B cell (primary cell): ENCODE data around the gene CFAP97D2. TPM values are rescaled to one million over a fixed set of nuclear protein-coding genes. Genes with fewer than 3 reads are reported as not detected.

ENCODE experiments used
- ATAC-seq: fragments of 200-7000 bp; cut with Tn5 transposase; one replicate; pipeline ENCODE4 v1.10.0; 2021; ENCODE audit warnings: low read depth, mild to moderate bottlenecking, moderate number of reproducible peaks, moderate library complexity
- CTCF ChIA-PET: fragments of 350-600 bp; sonication (Branson Sonifier 250); formaldehyde crosslinking; loops from one replicate; lab custom pipeline; 2021; ENCODE audit warnings: antibody characterized with exemption, inconsistent platforms; lab: Charles Lee
- POLR2A ChIA-PET: fragments of 350-600 bp; sonication (Branson Sonifier 250); formaldehyde crosslinking; loops from one replicate; lab custom pipeline; 2021; ENCODE audit warnings: antibody characterized with exemption; lab: Charles Lee
- DNase-seq: peaks from one replicate; pipeline ENCODE4 v3.0.0; 2013
- H2AFZ ChIP-seq: 2 replicates; pipeline ENCODE4 v1.6.1; 2012; ENCODE audit warnings: mild to moderate bottlenecking, low read depth, low read length; ENCODE audit not compliant: insufficient read depth, poor library complexity, severe bottlenecking
- H3K27ac ChIP-seq, 2 donors: 1 replicate in 1 of 2; 2 replicates in 1 of 2; pipeline ENCODE4 v1.5.1; 2012 to 2013; ENCODE audit warnings: low read length in 2 of 2, mild to moderate bottlenecking in 2 of 2, moderate library complexity in 1 of 2
- H3K27me3 ChIP-seq, 4 experiments: fragments of 200-600 bp in 1 of 4; sonication (generic) in 1 of 4; replicated peaks in 1 of 4; 1 replicate in 2 of 4; 2 replicates in 2 of 4; pipeline versions ENCODE4 v1.6.1 to v1.7.0; 2013 to 2016; ENCODE audit warnings: low read length in 3 of 4, mild to moderate bottlenecking in 2 of 4, mixed read lengths in 1 of 4, moderate library complexity in 1 of 4; ENCODE audit not compliant: insufficient read depth in 4 of 4, control insufficient read depth in 3 of 4; ENCODE audit errors: control extremely low read depth in 1 of 4
- H3K36me3 ChIP-seq, 2 experiments: replicated peaks in 1 of 2; 1 replicate in 1 of 2; 2 replicates in 1 of 2; pipeline versions ENCODE4 v1.6.1 to v1.7.1; 2013; ENCODE audit warnings: low read length in 1 of 2; ENCODE audit not compliant: insufficient read depth in 2 of 2, control insufficient read depth in 1 of 2; ENCODE audit errors: control extremely low read depth in 1 of 2, extremely low read depth in 1 of 2
- H3K4me1 ChIP-seq, 2 donors: fragments of 200-600 bp in 1 of 2; sonication (generic) in 1 of 2; 1 replicate in 1 of 2; 2 replicates in 1 of 2; pipeline versions ENCODE4 v1.5.1 to v1.6.1; 2013 to 2017; ENCODE audit warnings: low read length in 2 of 2; ENCODE audit not compliant: control insufficient read depth in 2 of 2, insufficient read depth in 2 of 2
- H3K4me2 ChIP-seq: replicated peaks from 2 replicates; pipeline ENCODE3; 2012; ENCODE audit warnings: mild to moderate bottlenecking, low read depth, low read length; ENCODE audit not compliant: poor library complexity, severe bottlenecking
- H3K4me3 ChIP-seq, 5 experiments: fragments of 200-600 bp in 1 of 5; sonication (generic) in 1 of 5; 1 replicate in 3 of 5; 2 replicates in 2 of 5; pipeline versions ENCODE4 v1.5.1 to v1.7.0; 2011 to 2016; ENCODE audit warnings: low read length in 4 of 5, mild to moderate bottlenecking in 4 of 5, low read depth in 2 of 5, control low read depth in 1 of 5, moderate library complexity in 1 of 5; ENCODE audit not compliant: insufficient read depth in 1 of 5; ENCODE audit errors: control extremely low read depth in 1 of 5, extremely low read depth in 1 of 5
- H3K79me2 ChIP-seq: fragments of 200-600 bp; sonication (generic); one replicate; pipeline ENCODE4 v1.6.0; 2016; ENCODE audit warnings: low read length; ENCODE audit not compliant: control insufficient read depth, insufficient read depth
- H3K9ac ChIP-seq: fragments of 200-600 bp; sonication (generic); 2 replicates; pipeline ENCODE4 v1.6.1; 2017; ENCODE audit warnings: mild to moderate bottlenecking, low read length, moderate library complexity
- H3K9me3 ChIP-seq, 3 donors: one replicate each; pipeline versions ENCODE4 v1.6.1 to v1.7.1; 2013; ENCODE audit warnings: low read length in 2 of 3; ENCODE audit not compliant: control insufficient read depth in 2 of 3, insufficient read depth in 1 of 3; ENCODE audit errors: control extremely low read depth in 1 of 3
- H4K20me1 ChIP-seq: 2 replicates; pipeline ENCODE4 v1.6.0; 2012; ENCODE audit warnings: mild to moderate bottlenecking, low read length; ENCODE audit not compliant: insufficient read depth, control insufficient read depth, poor library complexity, severe bottlenecking
- H3K27ac Mint-ChIP-seq: one replicate; pipeline ENCODE4 v1.8.0; 2021; ENCODE audit warnings: mixed read lengths
- H3K27me3 Mint-ChIP-seq: one replicate; pipeline ENCODE4 v1.8.0; 2021; ENCODE audit warnings: mixed read lengths
- H3K4me1 Mint-ChIP-seq: one replicate; pipeline ENCODE4 v1.8.0; 2021; ENCODE audit warnings: mixed read lengths
- H3K4me3 Mint-ChIP-seq: one replicate; pipeline ENCODE4 v1.8.0; 2021; ENCODE audit warnings: mixed read lengths
- H3K9me3 Mint-ChIP-seq: one replicate; pipeline ENCODE4 v1.8.0; 2022; ENCODE audit warnings: mixed read lengths; ENCODE audit not compliant: insufficient read depth
- CTCF ChIP-seq: fragments of 200-600 bp; IDR thresholded peaks from one replicate; pipeline ENCODE4 v1.8.0; 2022; ENCODE audit warnings: antibody characterized with exemption, mild to moderate bottlenecking
- EZH2 ChIP-seq: IDR thresholded peaks from 2 replicates; pipeline ENCODE4 v1.6.1; 2012; ENCODE audit warnings: borderline replicate concordance, low read depth, mild to moderate bottlenecking, moderate library complexity, low read length; ENCODE audit not compliant: insufficient read depth, poor library complexity, severe bottlenecking
- WGBS: methylation state at CpG from one replicate; pipeline ENCODE4 v1.1.5; 2013; ENCODE audit warnings: missing lambda C conversion rate; ENCODE audit not compliant: insufficient coverage; 5-methylcytosine and 5-hydroxymethylcytosine counted together
- intact Hi-C: fragments of 100-400 bp; cut with micrococcal nuclease; formaldehyde crosslinking; loops from one replicate; pipeline ENCODE4 v1.10.0; 2022
- polyA plus RNA-seq: library from polyadenylated mRNA; depleted of rRNA; stranded (reverse); fragments of >200 nt; gene quantifications from 2 replicates; pipeline ENCODE4 v1.2.3, GENCODE V29; 2012
- total RNA-seq, 2 donors: library from RNA; stranded (reverse); fragments of 120-200 nt in 1 of 2; gene quantifications; 1 replicate in 1 of 2; 2 replicates in 1 of 2; pipeline versions ENCODE4 v1.2.3 to v1.2.4, GENCODE V29; 2013 to 2022

The CFAP97D2 gene
- total and polyA plus RNA-seq, 2 donors (not counting 1 experiment from before 2014, with no cell fraction given) = 0.09 to 0.22 TPM

DNA sequence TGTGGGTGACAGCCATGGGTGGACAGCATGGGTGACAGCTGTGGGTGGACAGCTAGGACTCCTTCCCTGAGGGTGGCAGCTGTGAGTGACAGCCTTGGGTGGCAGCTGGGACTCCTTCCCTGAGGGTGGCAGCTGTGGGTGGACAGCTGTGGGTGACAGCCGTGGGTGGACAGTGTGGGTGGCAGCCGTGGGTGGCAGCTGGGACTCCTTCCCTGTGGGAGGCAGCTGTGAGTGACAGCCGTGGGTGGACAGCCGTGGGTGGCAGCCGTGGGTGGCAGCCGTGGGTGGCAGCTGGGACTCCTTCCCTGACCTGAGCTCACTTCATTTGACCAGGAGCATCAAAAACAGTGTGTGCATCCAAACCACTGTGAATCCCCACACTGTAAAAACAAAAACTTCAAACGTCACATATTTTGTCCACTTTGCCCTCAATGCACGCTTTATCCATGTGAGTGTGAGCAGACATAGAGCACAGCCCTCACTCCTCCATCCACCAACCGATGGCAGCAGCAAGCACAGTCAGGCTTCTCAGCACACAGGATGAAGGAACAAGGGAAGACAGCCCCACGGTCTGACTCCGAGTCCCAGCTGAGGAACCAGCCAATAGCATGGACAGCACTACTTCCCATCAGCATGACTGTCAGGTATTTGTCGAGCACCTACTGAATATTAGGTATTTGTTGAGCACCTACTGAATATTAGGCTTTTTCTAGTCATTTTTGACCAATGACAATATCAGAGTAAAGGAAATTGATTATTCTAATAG lies 1.6 kb upstream of the CFAP97D2 start:
- Histone ChIP-seq H3K36me3 (no peaks in the 10 kb centered on the region), H3K79me2 (no peaks in the 10 kb centered on the region), H3K27me3 (peaks cover 0 to 22% (median 4%) of the 10 kb centered on the region in 4 experiments), H3K9me3 (peaks cover 1 to 11% (median 8%) of the 10 kb centered on the region in 3 donors), H3K4me3 (no peak overlapping the region), H2AFZ (no peak overlapping the region), H3K9ac (no peak overlapping the region), H3K27ac (no peak overlapping the region), H4K20me1 (no peaks in the 10 kb centered on the region), H3K4me2 (no peak overlapping the region), H3K4me1 (no peaks in the 10 kb centered on the region)
- ATAC-seq = no peak
- H3K27ac Mint-ChIP-seq = no peak overlapping the region
- WGBS = 82% methylated on average over 11 of the region's 12 CpGs
- ChIA-PET CTCF (interaction anchor here (0.5 kb wide), 1 partner anchor 66 kb away, joined by 3 read pairs; no protein-coding TSS in a partner anchor), POLR2A (no interaction called here)
- no peak for DNase-seq
- H3K4me1 Mint-ChIP-seq = peaks cover 4% of the 10 kb centered on the region
- intact Hi-C loops = no loop called here
- H3K4me3 Mint-ChIP-seq = no peak overlapping the region
- TF ChIP-seq EZH2 = no peak
- TF ChIP-seq CTCF = no peak
- peaks cover 27% of the 10 kb centered on the region for H3K27me3 Mint-ChIP-seq
- H3K9me3 Mint-ChIP-seq = no peaks in the 10 kb centered on the region

GRCh38 chr13:114185182-114185971 lies 6.3 kb downstream of the CFAP97D2 start:
- peaks cover 5 to 22% (median 17%) of the 10 kb centered on the region in 3 donors for H3K9me3 ChIP-seq
- Mint-ChIP-seq H3K4me3 (no peak overlapping the region), H3K27me3 (peaks cover 32% of the 10 kb centered on the region), H3K9me3 (no peaks in the 10 kb centered on the region), H3K4me1 (no peaks in the 10 kb centered on the region), H3K27ac (no peak overlapping the region)
- ChIA-PET POLR2A (no interaction called here), CTCF (no interaction called here)
- intact Hi-C loops = no loop called here
- no peaks in the 10 kb centered on the region for H3K79me2 ChIP-seq
- ATAC-seq (no peak), DNase-seq (no peak)
- no peak overlapping the region for H3K4me3 ChIP-seq
- no peaks in the 10 kb centered on the region for H3K36me3 ChIP-seq
- 94% methylated on average over 15 of the region's 15 CpGs for whole genome bisulfite sequencing
- no peak overlapping the region for H3K4me2 ChIP-seq
- H3K4me1 ChIP-seq = no peaks in the 10 kb centered on the region
- no peaks in the 10 kb centered on the region for H4K20me1 ChIP-seq
- H3K27ac ChIP-seq = no peak overlapping the region
- no peak overlapping the region for H3K9ac ChIP-seq
- peaks cover 0 to 32% (median 5%) of the 10 kb centered on the region in 4 experiments for H3K27me3 ChIP-seq
- H2AFZ ChIP-seq = no peak overlapping the region
- TF ChIP-seq CTCF (no peak), EZH2 (no peak)
